Measurements from ENCODE around the gene CXCR5. TPM values are rescaled to one million over a fixed set of nuclear protein-coding genes. Genes with fewer than 3 reads are reported as not detected.

CXCR5 gene
- total RNA-seq, 1 donor from 2014 or later: 0.59 TPM

DNA sequence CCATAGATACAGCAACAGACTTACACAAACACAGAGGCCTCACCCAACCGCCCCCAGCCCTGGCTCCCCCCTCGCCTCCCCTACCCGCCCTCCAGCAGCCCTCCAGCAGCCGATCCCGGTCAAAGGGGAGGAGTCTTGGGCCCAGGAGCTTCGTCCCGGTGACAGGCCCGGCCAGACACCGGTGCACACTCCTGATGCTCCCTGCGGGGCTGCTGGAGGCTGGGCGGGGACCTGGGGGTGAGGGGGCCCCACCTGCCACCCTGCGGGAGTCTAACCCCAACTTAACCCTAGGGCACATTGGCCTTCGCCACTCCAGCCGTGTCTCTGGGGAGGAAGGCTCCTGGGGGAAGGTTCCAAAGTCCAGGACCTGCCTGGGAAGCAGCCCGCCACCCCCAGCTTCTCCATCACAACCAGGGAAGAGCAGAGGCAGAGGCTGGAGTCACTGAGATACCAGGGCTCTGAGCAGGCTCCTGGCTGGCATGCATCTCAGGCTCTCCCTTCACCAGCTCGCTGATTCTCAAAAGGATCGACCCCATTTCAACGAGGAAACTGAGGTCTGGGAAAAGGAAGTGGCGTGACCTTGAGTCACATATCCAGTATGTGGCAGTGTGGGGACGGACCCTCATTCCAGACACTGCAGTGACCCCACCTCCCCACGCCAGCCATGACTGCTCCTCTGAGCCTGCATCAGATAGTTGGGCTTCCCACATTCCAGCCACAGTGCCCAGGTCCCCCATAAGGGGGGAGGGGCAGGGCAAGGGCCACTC, 27.6 kb downstream of the CXCR5 start:
- intact Hi-C loops (cut with micrococcal nuclease): loop anchor here (5.0 kb wide), 1 partner anchor 411 kb away; no protein-coding TSS in a partner anchor

DNA sequence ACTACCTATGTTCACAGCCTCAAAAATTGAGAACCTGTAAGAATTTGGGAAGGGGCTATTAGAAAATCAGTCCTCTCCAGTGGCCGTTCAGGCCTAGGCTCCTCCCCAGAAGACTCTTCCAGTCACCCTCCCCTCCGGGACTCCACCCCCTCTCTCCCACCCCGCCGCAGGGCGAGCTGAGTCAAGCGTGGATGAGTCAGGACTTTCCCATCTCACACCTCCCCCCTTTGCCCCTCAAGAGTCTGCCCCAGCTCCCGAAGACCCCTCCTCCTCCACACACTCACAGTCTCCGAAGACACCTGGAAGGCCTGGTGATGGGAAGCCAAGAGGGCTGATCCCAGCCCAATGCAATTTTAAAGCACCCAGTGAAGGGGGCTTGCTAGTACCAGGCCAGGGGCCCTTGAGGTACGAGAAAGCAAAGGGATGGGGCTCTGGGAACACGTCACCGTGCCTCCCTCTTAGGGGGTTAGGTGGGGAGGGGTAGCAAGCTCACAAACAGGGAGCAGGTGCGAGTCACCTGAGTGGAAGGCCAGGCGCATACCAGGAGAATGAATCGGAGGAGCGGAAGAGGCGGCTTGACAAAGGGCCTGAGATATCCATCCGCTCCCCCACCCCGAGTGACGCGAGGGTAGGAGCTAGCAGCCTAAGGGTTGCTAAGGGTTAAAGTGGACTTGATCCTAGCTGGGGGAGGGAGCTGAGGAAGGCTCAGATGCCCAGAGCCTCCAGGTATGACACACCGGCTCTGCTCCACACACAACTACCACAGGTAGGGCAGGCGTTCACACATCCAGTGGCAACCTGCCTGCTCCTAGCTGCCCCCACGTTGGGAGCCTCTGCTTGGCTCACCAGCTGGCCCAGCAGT, 28.4 kb downstream of the CXCR5 start:
- intact Hi-C loops (cut with micrococcal nuclease): loop anchor here (5.0 kb wide), 1 partner anchor 410 kb away; no protein-coding TSS in a partner anchor

GRCh38 chr11:118912742-118913410, 29.2 kb downstream of the CXCR5 start:
- intact Hi-C loops (cut with micrococcal nuclease): loop anchor here (5.0 kb wide), 1 partner anchor 409 kb away; no protein-coding TSS in a partner anchor

GRCh38 chr11:118913411-118914125, 29.9 kb downstream of the CXCR5 start:
- intact Hi-C loops (cut with micrococcal nuclease): loop anchor here (1.0 to 5.0 kb wide), 2 partner anchors 11 to 409 kb away; no protein-coding TSS in a partner anchor

GRCh38 chr11:118914178-118914918, 30.7 kb downstream of the CXCR5 start:
- intact Hi-C loops (cut with micrococcal nuclease): loop anchor here (1.0 to 5.0 kb wide), 2 partner anchors 10 to 408 kb away; no protein-coding TSS in a partner anchor

GRCh38 chr11:118914987-118915386, 31.3 kb downstream of the CXCR5 start:
- intact Hi-C loops (cut with micrococcal nuclease): loop anchor here (1.0 to 5.0 kb wide), 2 partner anchors 9 to 407 kb away; no protein-coding TSS in a partner anchor

DNA sequence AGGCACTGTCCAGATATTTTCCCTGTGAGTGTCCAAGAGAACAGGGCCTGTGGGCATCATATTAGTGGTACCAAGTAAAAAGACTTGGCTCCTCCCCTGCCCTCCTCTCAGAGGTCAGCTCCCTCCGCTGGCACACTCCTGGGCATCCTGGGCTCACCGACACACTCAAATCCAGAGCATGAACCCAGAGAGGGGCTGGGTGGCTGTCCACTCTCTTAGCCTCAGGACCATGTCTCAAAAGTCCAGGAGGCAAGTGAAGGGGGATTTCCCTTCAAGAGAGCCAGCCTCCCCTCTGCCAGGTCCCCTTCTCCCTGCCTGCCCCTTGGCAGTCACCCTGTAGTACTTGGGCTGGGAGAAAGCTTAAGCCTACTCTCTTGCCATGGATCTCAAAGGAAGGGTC, 31.7 kb downstream of the CXCR5 start:
- intact Hi-C loops (cut with micrococcal nuclease): no loop called here

- intact Hi-C loops (cut with micrococcal nuclease): no loop called here
Observed at GRCh38 chr11:118915941-118916841, 32.5 kb downstream of the CXCR5 start.

DNA sequence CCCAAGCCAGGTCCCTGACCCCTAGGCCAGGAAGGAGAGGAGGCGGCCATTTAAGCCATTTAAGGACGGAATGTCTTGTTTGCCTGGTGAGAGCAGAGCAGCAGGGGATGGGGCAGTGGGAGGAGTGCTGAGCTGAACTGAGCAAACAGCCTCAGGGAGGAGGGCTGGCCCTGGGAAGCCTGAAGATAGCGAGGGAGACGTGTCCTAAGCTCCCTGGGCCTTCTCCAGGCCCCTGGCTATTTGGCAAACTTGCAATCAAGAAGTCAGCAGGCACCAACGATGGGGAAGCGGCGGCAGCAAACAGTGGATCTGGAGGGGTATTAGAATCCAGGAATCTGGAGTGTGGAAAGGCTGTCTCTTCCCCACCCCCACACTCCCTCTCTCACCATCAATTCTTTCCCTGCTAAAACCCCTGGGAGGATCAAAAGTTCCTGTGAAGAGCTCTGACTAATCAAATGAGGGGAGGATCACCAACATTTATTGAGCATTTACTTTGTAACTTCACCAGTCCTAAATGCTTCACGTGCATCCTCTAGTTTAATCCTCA, 33.2 kb downstream of the CXCR5 start:
- intact Hi-C loops (cut with micrococcal nuclease): no loop called here

DNA sequence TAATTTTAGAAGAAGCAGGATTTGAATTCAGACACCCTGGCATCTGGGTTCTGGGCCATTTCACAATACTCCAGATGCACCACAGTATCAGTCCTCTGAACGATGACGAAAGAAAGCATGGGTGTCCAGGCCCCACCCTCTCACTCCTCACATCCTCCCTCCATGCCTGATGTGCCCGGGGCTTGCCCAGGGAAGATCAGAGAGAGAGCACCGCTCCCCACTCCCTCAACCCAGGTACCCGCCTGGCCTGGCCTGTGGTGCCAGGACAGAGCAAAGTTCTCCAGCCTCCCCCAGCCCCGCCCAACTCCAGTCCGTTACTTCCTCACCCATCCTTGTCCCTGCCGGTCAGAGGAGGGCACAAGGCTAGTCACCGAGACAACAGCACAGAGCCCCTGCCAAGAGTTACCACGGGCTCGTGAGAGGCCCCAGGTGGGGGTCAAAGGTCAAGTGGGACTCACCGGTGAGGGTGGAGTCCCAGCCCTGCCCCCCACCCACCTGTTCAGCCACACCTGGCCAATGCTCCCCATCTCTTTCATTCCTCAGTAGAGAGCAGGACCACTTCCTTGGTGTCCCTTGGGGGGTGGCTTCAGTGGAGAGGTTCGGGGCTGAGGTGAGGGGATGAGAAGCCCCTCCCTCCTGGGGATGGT, 33.9 kb downstream of the CXCR5 start:
- intact Hi-C loops (cut with micrococcal nuclease): no loop called here

GRCh38 chr11:118918128-118918685, 34.5 kb downstream of the CXCR5 start:
- intact Hi-C loops (cut with micrococcal nuclease): no loop called here

GRCh38 chr11:118918686-118919280, 35.1 kb downstream of the CXCR5 start:
- intact Hi-C loops (cut with micrococcal nuclease): no loop called here

GRCh38 chr11:118921121-118921928, 37.6 kb downstream of the CXCR5 start:
- intact Hi-C loops (cut with micrococcal nuclease): no loop called here

DNA sequence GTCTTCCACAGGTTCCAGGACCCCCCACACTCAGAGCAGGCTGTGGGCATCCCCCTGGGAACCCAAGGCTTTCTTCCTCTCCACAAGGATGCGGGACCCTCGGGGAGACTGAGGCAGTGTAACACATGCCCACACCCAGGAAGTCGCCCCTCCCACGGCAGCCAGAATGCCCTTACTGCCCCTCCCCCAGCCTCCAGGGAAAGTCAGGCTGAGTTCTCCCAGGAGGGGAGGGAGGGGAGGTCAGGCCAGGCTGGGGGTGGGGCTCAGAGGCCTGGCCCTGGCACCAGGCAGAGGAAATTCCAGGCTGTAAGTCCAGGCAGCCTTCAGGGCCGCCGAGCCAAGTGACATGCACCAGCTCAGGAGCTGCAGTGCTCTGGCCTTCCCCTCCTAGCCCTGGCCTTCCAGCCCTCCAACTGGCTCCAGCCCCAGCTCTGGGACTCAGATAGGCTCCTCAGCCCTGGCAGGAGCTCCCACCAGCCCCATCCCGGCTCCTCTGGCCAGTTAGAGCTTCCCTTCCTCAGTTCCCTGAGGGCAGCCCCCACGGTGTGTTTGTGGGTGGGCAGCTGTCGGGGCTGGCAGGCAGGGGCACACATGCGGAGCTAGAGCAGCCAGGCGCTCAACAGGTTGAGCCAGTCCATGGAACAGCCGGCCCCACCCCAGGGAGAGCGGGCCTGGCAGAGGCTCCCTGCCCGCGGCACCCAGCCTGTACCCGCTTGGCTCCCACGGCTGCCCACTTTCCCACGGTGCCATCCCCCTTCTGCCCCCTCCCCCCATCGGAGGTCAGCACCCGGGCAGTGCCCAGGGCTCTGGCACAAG, 38.4 kb downstream of the CXCR5 start:
- intact Hi-C loops (cut with micrococcal nuclease): no loop called here

- intact Hi-C loops (cut with micrococcal nuclease): no loop called here
Observed at GRCh38 chr11:118922745-118923627, 39.3 kb downstream of the CXCR5 start.
